ENCODE data around the gene CYP2A13. TPM values are rescaled to one million over a fixed set of nuclear protein-coding genes. Genes with fewer than 3 reads are reported as not detected.
A peak's percentile ranks its signal among the peaks of the same experiment; 100 is the strongest.

CYP2A13 gene
- total and polyA plus RNA-seq, 9 of the 15 experiments (the other 6 are each of a cell fraction or from before 2014, with no cell fraction given) = not detected

DNA sequence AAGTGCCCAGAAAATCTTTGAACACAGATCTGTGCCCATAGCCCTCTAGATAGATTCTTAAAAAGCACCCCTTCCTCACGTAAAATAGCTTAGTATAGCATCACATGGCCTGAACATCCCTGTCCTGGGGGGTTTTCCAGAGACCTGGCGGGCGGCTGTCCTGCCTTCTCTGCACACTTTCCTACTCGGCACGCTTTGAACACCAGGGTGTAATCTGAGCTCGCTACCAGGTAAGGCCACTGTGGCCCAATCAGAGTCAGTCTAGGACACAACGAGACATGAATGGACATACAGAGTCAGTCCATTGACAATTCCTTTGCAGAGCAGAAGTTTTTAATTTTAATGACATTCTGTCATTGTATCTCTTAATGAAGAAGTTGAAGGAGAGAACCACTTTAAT is 8.1 kb downstream of the CYP2A13 start (continued):
- TF ChIP-seq, protein P1, sequence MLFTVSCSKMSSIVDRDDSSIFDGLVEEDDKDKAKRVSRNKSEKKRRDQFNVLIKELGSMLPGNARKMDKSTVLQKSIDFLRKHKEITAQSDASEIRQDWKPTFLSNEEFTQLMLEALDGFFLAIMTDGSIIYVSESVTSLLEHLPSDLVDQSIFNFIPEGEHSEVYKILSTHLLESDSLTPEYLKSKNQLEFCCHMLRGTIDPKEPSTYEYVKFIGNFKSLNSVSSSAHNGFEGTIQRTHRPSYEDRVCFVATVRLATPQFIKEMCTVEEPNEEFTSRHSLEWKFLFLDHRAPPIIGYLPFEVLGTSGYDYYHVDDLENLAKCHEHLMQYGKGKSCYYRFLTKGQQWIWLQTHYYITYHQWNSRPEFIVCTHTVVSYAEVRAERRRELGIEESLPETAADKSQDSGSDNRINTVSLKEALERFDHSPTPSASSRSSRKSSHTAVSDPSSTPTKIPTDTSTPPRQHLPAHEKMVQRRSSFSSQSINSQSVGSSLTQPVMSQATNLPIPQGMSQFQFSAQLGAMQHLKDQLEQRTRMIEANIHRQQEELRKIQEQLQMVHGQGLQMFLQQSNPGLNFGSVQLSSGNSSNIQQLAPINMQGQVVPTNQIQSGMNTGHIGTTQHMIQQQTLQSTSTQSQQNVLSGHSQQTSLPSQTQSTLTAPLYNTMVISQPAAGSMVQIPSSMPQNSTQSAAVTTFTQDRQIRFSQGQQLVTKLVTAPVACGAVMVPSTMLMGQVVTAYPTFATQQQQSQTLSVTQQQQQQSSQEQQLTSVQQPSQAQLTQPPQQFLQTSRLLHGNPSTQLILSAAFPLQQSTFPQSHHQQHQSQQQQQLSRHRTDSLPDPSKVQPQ (CRISPR knock-in tag; IDR thresholded peaks at IDR 0.05; ENCODE audit: borderline replicate concordance) = no peak
- TF ChIP-seq SMARCE1 (IDR thresholded peaks at IDR 0.05) = no peak
- no peak for TF ChIP-seq XRCC5 (IDR thresholded peaks at IDR 0.05; ENCODE audit: low read depth, low read length)
- no peak for TF ChIP-seq CBX5 (IDR thresholded peaks at IDR 0.05; ENCODE audit: borderline replicate concordance, low read depth)
- no peak for TF ChIP-seq HMG20A (CRISPR knock-in tag; conservative IDR thresholded peaks at IDR 0.05)
- TF ChIP-seq, protein P2, sequence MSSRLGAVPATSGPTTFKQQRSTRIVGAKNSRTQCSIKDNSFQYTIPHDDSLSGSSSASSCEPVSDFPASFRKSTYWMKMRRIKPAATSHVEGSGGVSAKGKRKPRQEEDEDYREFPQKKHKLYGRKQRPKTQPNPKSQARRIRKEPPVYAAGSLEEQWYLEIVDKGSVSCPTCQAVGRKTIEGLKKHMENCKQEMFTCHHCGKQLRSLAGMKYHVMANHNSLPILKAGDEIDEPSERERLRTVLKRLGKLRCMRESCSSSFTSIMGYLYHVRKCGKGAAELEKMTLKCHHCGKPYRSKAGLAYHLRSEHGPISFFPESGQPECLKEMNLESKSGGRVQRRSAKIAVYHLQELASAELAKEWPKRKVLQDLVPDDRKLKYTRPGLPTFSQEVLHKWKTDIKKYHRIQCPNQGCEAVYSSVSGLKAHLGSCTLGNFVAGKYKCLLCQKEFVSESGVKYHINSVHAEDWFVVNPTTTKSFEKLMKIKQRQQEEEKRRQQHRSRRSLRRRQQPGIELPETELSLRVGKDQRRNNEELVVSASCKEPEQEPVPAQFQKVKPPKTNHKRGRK (tag; IDR thresholded peaks at IDR 0.05) = no peak
- TF ChIP-seq OTX1 (CRISPR knock-in tag; IDR thresholded peaks at IDR 0.05) = no peak

DNA sequence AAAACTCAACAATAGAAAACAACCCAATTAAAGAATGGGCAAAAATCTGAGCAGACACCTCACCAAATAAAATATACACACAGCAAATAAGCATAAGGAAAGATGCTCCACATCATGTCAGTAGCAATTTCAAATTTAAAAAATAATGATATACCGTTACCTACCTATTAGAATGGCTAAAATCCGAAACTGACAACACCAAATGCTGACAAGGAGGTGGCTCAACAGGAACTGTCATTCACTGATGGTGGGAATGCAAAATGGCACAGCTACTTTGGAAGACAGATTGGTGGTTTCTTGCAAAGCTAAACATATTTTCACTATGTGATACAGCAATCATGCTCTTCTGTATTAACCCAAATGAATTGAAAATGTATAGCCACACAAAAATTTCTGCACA is 9.1 kb downstream of the CYP2A13 start:
- Histone ChIP-seq H3K9me3 (replicated peaks; ENCODE audit: control insufficient read depth, insufficient read depth, low read depth, low read length) (no peaks in the 10 kb centered on the region), H3K9me1 (ENCODE audit: control insufficient read depth, insufficient read depth, low read length) (no peaks in the 10 kb centered on the region), H4K20me1 (replicated peaks; ENCODE audit: control insufficient read depth, insufficient read depth, low read length) (no peaks in the 10 kb centered on the region), H3K27ac (ENCODE audit: extremely low read depth, low read depth, low read length) (no peak overlapping the region), H3K36me3 (ENCODE audit: control insufficient read depth, insufficient read depth, low read length) (no peaks in the 10 kb centered on the region), H2AFZ (ENCODE audit: low read depth, low read length) (no peak overlapping the region), H3K4me2 (ENCODE audit: insufficient read depth, low read length) (no peak overlapping the region), H3K9ac (ENCODE audit: insufficient read depth in 1 of 2, low read depth in 2 of 2, low read length in 2 of 2) (no peak overlapping the region), H3K79me2 (ENCODE audit: control insufficient read depth, insufficient read depth, low read length) (no peaks in the 10 kb centered on the region), H3K4me1 (replicated peaks in 1 of 2; ENCODE audit: control insufficient read depth in 2 of 2, insufficient read depth in 2 of 2, low read length in 2 of 2) (peaks cover 0 to 2% of the 10 kb centered on the region in 2 experiments; a peak in 2 of 5 replicates), H3K27me3 (ENCODE audit: control insufficient read depth in 2 of 2, insufficient read depth in 2 of 2, low read length in 2 of 2) (peaks cover 0 to 26% of the 10 kb centered on the region in 2 experiments; a peak in 3 of 5 replicates), H3K4me3 (no peak overlapping the region)
- intact Hi-C loops (cut with micrococcal nuclease) = no loop called here
- FAIRE-seq = no peak
- DNase-seq (ENCODE audit: extremely low read depth in 1 of 4, low spot score in 3 of 4) = no peak
- ChIA-PET CTCF (ENCODE audit: low intra/inter-chr PET ratio) (no interaction called here), POLR2A (no interaction called here)
- ATAC-seq = no peak
- no TSS peak for BruUV-seq (replicated peaks)
- 0% methylated on average over 2 of the region's 2 CpGs for WGBS (ENCODE audit: insufficient coverage, low coverage, missing lambda C conversion rate)
- in situ Hi-C loops (cut with MboI) = no loop called here
- TF ChIP-seq CSDE1 (IDR thresholded peaks at IDR 0.05) (no peak), RBM25 (IDR thresholded peaks at IDR 0.05; ENCODE audit: low read depth, low read length, severe bottlenecking) (peak; percentile 61), MIER1 (IDR thresholded peaks at IDR 0.05; ENCODE audit: low read depth) (no peak), ZFP36 (IDR thresholded peaks at IDR 0.05; ENCODE audit: low read depth, low read length, partially characterized antibody) (peak; percentile 41), ZC3H8 (IDR thresholded peaks at IDR 0.05) (no peak)
- TF ChIP-seq, protein P3, sequence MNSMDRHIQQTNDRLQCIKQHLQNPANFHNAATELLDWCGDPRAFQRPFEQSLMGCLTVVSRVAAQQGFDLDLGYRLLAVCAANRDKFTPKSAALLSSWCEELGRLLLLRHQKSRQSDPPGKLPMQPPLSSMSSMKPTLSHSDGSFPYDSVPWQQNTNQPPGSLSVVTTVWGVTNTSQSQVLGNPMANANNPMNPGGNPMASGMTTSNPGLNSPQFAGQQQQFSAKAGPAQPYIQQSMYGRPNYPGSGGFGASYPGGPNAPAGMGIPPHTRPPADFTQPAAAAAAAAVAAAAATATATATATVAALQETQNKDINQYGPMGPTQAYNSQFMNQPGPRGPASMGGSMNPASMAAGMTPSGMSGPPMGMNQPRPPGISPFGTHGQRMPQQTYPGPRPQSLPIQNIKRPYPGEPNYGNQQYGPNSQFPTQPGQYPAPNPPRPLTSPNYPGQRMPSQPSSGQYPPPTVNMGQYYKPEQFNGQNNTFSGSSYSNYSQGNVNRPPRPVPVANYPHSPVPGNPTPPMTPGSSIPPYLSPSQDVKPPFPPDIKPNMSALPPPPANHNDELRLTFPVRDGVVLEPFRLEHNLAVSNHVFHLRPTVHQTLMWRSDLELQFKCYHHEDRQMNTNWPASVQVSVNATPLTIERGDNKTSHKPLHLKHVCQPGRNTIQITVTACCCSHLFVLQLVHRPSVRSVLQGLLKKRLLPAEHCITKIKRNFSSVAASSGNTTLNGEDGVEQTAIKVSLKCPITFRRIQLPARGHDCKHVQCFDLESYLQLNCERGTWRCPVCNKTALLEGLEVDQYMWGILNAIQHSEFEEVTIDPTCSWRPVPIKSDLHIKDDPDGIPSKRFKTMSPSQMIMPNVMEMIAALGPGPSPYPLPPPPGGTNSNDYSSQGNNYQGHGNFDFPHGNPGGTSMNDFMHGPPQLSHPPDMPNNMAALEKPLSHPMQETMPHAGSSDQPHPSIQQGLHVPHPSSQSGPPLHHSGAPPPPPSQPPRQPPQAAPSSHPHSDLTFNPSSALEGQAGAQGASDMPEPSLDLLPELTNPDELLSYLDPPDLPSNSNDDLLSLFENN (IDR thresholded peaks at IDR 0.05; ENCODE audit: low read depth in 2 of 2, low read length in 2 of 2) = no peak
